Measurements from ENCODE around the gene MAMDC2.

The MAMDC2 gene, protein sequence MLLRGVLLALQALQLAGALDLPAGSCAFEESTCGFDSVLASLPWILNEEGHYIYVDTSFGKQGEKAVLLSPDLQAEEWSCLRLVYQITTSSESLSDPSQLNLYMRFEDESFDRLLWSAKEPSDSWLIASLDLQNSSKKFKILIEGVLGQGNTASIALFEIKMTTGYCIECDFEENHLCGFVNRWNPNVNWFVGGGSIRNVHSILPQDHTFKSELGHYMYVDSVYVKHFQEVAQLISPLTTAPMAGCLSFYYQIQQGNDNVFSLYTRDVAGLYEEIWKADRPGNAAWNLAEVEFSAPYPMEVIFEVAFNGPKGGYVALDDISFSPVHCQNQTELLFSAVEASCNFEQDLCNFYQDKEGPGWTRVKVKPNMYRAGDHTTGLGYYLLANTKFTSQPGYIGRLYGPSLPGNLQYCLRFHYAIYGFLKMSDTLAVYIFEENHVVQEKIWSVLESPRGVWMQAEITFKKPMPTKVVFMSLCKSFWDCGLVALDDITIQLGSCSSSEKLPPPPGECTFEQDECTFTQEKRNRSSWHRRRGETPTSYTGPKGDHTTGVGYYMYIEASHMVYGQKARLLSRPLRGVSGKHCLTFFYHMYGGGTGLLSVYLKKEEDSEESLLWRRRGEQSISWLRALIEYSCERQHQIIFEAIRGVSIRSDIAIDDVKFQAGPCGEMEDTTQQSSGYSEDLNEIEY

DNA sequence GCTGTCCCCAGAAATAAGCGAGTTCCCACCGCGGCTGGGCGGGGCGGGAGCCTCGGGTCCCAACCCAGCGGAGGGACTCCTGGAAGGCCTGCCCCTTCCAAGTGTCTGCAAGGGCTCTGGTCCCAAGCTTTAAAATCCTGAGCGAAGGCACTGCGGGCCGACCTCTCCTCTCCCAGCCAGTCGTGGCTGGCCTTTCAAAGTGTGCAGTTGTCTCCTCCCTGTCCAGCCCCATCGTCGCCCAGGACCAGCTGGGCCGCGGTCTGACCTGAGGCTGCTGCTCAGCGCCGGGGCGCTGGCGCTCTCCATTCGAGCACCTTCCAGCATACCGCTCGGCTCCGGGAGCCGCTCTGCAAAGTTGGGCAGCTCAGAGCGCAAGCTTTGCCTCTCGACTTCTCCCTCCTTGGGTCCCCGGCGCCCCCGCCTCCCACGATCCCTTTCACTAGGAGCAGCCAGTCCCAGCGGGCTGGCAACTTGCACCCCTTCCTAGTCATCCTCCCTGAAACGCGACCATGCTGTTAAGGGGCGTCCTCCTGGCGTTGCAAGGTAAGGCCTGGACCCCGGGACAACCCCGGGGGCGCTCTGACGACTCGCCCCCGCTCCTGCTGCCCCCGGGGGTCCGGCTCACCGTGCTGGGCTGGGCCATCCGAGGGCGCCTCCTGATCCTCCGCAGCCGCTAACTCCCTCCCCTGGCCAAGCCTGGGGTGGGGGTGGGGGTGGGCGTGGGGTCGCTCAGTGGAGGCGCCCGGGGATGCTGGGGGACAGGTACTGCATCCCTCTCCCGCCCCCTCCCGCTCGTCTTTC, at the start of gene MAMDC2:
Gene MAMDC2 (plus strand): TSS at position 160 of the 801 bp plus-strand sequence. CDS start 350 bp downstream, at position 510.
- DNase-seq (ENCODE audit: insufficient read length, low spot score) (peak; percentile 69), FAIRE-seq (no peak)
- TF ChIP-seq POLR2A (IDR thresholded peaks at IDR 0.05; ENCODE audit: low read depth, low read length) = peak; percentile 49; the same call in 1 of the 2 replicates

DNA sequence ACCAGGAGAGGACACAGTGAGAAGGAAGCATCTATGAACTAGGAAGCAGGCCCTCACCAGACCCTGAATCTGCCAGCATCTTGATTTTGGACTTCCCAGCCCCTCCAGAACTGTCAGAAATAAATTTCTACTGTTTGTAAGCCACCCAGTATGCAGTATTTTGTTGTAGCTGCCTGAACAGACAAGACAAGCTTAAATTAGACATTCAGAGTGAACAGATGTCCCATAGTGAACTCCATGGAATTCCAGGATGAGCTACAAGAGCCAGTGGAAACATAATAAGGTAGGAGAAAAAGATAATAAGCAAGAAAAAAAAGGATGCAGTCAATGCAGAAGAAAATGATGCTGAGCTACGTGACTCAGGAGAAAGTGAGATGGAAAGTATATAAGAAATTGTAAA, 47.8 kb upstream of the MAMDC2 start:
- FAIRE-seq (peak; percentile 45), DNase-seq (ENCODE audit: insufficient read length, low spot score) (no peak)
- no peak for TF ChIP-seq POLR2A (IDR thresholded peaks at IDR 0.05; ENCODE audit: low read depth, low read length)

DNA sequence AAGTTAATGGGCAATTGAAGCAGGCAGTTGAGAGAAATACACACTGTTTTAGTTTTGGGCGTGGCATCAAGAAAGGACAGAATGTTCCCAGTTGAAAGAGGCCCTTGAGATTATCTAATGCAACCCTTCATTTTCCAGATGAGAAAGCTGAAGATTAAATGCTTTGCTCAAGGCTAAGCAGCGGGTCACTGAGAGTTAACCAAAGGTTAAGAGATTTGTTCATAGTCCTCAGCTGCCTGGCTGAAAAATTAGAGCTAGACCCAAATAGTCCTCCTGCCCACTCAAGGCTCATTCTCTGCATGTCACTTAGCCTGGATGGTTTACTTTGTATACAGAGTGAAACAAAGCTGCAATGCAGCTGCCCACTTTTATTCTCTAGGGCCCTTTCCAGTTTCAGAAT, 46.7 kb upstream of the MAMDC2 start:
- TF ChIP-seq POLR2A (IDR thresholded peaks at IDR 0.05; ENCODE audit: low read depth, low read length) = no peak
- DNase-seq (ENCODE audit: insufficient read length, low spot score) (no peak), FAIRE-seq (peak; percentile 80)

DNA sequence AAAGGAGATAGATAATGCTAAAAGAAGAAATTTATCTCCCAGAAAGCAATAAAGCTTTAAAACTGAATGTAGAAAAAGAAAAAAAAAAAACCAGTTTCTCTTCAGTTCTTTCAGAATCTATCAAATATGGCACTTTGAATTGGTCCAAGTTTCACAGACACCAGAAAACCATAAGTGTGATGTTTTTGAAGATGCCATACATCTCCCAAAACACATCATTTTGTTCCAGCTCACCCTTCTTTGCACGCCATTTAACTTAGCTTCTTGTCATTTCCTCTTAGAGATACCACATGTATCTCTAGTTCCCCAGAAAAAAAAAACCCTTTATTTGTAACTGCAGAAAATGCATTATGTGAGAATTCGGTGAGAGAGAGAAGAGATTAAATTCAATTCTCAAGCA, 46.1 kb upstream of the MAMDC2 start:
- DNase-seq (ENCODE audit: insufficient read length, low spot score) = no peak
- peak; percentile 81 for FAIRE-seq
- TF ChIP-seq POLR2A (IDR thresholded peaks at IDR 0.05; ENCODE audit: low read depth, low read length) = no peak

DNA sequence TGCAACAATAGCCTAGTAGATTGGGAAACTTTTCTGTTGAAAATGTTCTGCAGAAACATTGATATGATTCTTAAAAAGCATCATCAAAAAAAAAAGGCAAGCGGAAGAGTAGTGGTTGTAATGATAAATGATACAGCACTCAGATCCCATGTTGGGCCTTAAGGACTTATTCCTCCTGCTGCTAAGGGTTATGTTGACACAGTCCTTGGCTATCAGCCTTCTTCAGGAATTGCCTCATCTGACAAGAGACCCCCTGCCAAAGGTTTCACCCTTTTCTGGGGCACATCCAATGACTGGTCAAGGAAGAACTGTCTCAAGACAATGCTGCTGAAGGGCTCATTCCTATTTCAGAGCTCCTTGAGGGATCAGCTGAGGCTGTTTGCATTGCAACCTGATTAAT, 44.3 kb upstream of the MAMDC2 start:
- TF ChIP-seq POLR2A (IDR thresholded peaks at IDR 0.05; ENCODE audit: low read depth, low read length) = no peak
- FAIRE-seq = no peak
- DNase-seq (ENCODE audit: insufficient read length, low spot score) = no peak

DNA sequence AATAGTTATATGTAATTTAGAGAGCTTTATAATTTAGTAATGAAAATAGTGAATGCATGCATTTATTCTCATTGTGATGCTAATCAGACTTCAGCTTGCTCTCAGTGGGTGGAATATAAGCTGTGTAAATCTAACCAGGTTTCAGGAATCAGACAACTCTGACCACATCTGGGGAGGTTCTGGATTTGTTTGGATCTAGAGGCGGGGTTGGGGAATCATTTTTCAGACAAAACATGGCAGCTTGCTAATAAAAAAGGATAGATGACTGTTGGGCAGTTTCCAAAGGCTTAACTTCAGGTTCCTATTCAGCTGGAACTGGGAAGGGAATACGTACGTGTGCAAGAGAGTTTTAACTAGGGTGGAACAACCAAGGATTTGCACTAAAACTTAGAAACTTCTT, 43.2 kb upstream of the MAMDC2 start:
- no peak for TF ChIP-seq POLR2A (IDR thresholded peaks at IDR 0.05; ENCODE audit: low read depth, low read length)
- FAIRE-seq (peak; percentile 55), DNase-seq (ENCODE audit: insufficient read length, low spot score) (no peak)

DNA sequence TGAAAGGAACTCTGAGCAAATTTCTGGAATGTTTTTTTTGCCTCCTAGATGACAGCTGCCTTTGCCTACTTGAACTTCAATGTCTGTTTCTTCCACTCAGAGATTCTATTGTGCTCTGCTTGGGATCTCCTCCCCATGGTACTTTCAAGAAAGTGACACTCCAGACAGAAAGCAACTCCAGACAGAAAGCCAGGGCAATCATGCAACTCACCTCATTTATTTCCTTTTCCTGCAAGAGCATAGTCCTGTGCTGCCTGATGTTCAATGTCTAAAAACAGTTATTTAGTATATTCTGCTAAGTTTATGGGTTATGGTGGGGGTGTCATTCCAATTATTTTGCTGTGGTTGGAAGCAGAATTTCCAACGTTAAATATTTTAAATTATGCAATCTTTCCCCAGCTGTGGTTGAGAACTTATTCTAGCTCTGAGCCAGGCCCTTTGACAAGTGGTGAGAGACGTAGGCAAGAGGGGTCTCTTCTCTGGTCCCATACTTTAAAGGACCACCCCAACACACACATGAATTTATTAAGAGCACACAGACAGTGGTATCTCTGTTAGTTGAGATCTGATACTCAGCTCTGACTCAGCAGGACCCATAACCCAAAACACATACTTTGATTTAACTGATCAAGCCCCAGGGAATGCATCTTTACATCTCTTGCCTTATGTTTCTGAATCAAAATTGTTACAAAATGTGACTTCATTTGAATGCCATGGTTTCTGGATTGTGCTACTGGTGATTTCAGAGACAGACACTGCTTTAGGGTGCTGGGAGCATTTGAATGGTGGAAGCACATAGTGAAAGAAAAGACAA, 39.5 kb upstream of the MAMDC2 start:
- no peak for TF ChIP-seq POLR2A (IDR thresholded peaks at IDR 0.05; ENCODE audit: low read depth, low read length)
- FAIRE-seq (peak; percentile 70), DNase-seq (ENCODE audit: insufficient read length, low spot score) (no peak)

DNA sequence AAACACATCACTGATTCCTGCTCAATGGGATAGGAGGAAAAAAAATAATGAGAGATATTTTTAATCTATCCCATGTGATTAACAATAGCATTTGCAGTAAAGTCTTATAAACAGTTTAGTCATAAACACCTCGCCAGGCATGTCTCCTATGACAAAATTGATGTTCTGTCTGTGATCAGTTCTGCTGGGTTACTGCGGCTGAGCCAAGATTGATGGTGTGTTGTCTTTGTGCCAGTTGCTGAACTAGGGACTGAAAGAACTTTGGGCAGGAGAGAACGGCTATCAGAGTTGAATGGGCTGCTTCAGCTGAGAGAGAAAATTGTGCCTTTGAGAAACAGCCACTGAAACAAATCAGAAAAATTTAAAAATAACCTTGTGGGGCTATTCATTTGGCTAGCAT, 37.3 kb upstream of the MAMDC2 start:
- TF ChIP-seq POLR2A (IDR thresholded peaks at IDR 0.05; ENCODE audit: low read depth, low read length) = no peak
- DNase-seq (ENCODE audit: insufficient read length, low spot score) = no peak
- FAIRE-seq = no peak

DNA sequence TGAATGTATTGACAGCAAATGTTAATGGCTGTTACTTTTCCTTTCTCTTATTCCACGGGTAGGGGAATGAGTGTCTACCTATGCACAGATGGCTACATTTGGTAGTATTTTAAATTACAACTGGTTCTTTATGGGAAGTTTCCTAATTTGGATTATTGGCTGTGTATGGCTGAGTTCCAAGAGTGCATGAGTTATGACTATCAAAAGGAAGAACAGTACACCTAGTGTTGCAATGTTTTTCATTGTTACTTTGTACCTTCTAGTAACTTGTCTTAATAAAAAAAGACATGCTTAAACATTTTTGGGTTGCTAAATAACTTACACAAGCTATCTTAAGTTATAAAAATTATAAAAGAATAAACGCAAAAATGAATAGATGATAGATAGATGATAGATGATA, 35.8 kb upstream of the MAMDC2 start:
- no peak for DNase-seq (ENCODE audit: insufficient read length, low spot score)
- no peak for FAIRE-seq
- TF ChIP-seq POLR2A (IDR thresholded peaks at IDR 0.05; ENCODE audit: low read depth, low read length) = no peak

DNA sequence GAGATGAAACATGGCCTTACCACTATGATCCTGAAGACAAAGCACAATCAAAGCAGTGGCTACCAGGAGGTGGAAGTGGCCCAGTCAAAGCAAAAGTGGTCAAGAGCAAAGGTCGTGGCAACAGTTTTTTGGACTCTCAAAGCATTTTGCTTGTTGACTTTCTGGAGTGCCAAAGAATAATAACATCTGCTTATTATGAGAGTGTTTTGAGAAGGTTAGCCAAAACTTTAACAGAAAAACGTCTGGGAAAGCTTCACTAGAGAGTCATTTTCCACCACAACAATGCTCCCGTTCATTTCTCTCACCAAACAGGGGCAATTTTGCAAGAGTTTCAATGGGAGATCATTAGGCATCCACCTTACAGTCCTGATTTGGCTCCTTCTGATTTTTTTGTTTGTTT, 33.6 kb upstream of the MAMDC2 start:
- no peak for FAIRE-seq

DNA sequence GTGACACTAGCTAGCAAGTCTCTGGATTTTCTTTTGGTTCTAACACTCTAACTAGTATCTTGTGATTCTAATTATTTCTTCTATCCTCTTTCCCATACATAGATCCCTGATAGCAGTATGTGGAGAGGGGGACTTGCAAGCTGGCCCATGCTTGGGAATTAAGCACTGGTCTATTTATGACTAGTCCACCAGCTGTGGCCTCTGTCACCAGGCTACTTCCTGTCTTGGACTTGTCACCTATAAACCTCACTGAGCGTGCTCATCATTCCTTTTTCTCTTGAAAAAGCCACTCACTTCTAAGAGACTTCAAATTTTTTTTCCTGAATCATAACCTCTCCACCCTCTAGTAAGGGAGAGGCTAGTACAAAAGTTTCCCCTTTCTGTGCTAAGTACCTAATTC, 32.3 kb upstream of the MAMDC2 start:
- FAIRE-seq (no peak), DNase-seq (ENCODE audit: insufficient read length, low spot score) (no peak)

More for the DNA sequence above, 33.6 kb upstream of the MAMDC2 start:
- no peak for TF ChIP-seq POLR2A (IDR thresholded peaks at IDR 0.05; ENCODE audit: low read depth, low read length)
- no peak for DNase-seq (ENCODE audit: insufficient read length, low spot score)

DNA sequence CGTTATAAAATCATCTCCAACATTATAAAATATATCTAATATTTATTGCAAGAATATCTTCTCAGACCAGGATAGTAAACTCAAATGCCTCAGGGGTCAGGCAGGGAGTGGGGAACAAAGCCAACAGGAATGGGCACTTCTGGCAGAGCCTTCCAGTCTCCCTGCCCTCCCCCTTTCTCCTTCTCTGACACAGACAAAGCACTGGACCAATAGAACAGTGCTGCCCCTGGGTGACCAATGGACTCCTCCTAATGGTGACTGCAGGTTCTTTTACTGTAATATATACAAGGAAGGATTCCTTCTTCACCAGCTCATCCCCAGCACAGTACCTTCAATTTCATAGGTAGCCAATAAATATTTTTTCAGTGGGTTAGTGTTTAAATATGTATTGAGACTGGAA, 31.1 kb upstream of the MAMDC2 start:
- no peak for DNase-seq (ENCODE audit: insufficient read length, low spot score)
- TF ChIP-seq POLR2A (IDR thresholded peaks at IDR 0.05; ENCODE audit: low read depth, low read length) = no peak
- no peak for FAIRE-seq

More for the DNA sequence above, 32.3 kb upstream of the MAMDC2 start:
- TF ChIP-seq POLR2A (IDR thresholded peaks at IDR 0.05; ENCODE audit: low read depth, low read length) = no peak

DNA sequence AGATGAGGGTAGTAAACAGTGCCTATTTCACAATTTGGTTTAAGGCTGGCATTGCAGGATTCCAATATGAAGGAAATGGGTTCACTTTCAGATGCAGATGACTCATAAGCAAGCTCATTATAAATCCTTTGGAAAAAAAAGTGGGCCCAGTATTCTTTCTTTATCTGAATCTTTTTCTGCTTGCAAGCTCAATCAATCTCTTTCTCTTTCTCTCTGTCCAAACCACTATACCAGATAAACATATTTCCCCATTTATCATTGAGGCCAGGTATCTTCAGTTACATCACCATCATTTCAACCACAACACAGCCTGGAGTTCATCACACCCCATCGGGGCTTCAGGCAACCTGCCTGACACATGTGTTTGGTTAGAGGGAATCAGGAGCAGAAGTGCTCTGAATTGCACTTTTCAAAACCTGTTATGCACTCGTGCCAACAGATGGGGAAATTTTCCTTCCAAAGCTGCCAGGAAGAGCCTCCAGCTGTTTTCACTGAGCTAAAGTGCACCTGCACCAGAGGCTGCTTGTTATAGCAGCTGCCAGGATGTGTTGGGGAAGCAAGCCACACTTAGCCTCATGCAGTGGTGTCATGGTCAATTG, 30.0 kb upstream of the MAMDC2 start:
- no peak for TF ChIP-seq POLR2A (IDR thresholded peaks at IDR 0.05; ENCODE audit: low read depth, low read length)
- peak; percentile 96 for FAIRE-seq
- DNase-seq (ENCODE audit: insufficient read length, low spot score) = no peak
